Measurements from ENCODE around the gene KIAA1549. TPM values are rescaled to one million over a fixed set of nuclear protein-coding genes. Genes with fewer than 3 reads are reported as not detected.

KIAA1549 gene
- total RNA-seq, 2 experiments from 2014 or later = not detected

DNA sequence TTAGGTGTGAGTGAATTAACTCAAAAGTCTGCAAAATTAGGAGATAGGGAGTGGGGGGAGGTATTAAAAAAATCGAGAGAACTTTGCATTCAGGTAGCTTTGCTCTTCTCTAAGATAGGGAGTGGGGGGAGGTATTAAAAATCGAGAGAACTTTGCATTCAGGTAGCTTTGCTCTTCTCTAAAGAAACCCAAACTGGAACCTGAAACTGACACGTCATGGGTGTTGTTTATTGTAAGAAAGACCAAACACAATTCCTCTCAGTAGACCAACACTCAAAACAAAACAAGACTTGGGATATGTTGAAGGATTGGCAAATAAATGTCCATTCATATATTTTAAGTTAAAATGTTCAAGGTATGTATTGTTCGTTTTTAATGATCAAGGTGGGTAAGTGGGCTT lies 87.9 kb downstream of the KIAA1549 start:
- TF ChIP-seq, protein P1, sequence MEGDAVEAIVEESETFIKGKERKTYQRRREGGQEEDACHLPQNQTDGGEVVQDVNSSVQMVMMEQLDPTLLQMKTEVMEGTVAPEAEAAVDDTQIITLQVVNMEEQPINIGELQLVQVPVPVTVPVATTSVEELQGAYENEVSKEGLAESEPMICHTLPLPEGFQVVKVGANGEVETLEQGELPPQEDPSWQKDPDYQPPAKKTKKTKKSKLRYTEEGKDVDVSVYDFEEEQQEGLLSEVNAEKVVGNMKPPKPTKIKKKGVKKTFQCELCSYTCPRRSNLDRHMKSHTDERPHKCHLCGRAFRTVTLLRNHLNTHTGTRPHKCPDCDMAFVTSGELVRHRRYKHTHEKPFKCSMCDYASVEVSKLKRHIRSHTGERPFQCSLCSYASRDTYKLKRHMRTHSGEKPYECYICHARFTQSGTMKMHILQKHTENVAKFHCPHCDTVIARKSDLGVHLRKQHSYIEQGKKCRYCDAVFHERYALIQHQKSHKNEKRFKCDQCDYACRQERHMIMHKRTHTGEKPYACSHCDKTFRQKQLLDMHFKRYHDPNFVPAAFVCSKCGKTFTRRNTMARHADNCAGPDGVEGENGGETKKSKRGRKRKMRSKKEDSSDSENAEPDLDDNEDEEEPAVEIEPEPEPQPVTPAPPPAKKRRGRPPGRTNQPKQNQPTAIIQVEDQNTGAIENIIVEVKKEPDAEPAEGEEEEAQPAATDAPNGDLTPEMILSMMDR (IDR thresholded peaks at IDR 0.05) = no peak
- Mint-ChIP-seq H3K27me3 (peaks cover 16% of the 10 kb centered on the region), H3K36me3 (ENCODE audit: low read depth) (no peaks in the 10 kb centered on the region), H3K4me3 (no peak overlapping the region), H3K27ac (no peak overlapping the region), H3K4me1 (ENCODE audit: low read depth) (peaks cover 5% of the 10 kb centered on the region), H3K9me3 (no peaks in the 10 kb centered on the region)
- Histone ChIP-seq H3K9me3 (ENCODE audit: control insufficient read depth in 1 of 2, insufficient read depth in 1 of 2, low read length in 2 of 2) (no peaks in the 10 kb centered on the region), H3K36me3 (ENCODE audit: insufficient read depth, low read length) (no peaks in the 10 kb centered on the region), H3K27ac (ENCODE audit: low read depth in 1 of 2, low read length in 2 of 2) (no peak overlapping the region), H3K4me1 (ENCODE audit: insufficient read depth, low read length) (peaks cover 2% of the 10 kb centered on the region), H3K4me3 (ENCODE audit: low read length) (no peak overlapping the region), H3K27me3 (ENCODE audit: control insufficient read depth in 1 of 2, insufficient read depth in 2 of 2, low read length in 2 of 2) (no peaks in the 10 kb centered on the region)
- intact Hi-C loops (cut with DNase I, micrococcal nuclease) = loop anchor here in 1 of 2 experiments (10.0 kb wide), 1 partner anchor 442 kb away; no protein-coding TSS in a partner anchor
- ChIA-PET POLR2A (no interaction called here), CTCF (no interaction called here)
- no peak for DNase-seq
- no peak for ATAC-seq (ENCODE audit: poor library complexity)

DNA sequence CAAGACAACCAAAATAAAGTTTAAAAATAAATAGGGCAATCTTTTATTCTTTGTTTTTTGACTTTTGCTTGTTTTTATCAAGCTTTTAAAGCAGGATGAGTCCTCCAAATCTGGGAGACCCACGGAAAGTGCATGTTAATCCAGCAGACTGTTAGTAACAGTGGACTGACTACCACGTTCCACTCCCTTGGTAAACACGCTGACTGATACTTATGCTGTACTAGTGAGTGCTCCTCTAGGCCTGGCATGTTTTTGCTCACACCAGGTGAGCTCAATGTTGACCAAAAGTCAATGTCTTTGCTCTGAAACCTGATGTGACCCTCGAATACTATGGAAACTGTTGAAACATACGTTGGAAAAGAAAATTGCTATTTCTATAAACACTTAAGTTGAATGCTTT lies 88.4 kb downstream of the KIAA1549 start:
- peaks cover 5% of the 10 kb centered on the region for H3K4me1 Mint-ChIP-seq (ENCODE audit: low read depth)
- no peaks in the 10 kb centered on the region for H3K36me3 Mint-ChIP-seq (ENCODE audit: low read depth)
- no peak overlapping the region for H3K4me3 ChIP-seq (ENCODE audit: low read length)
- DNase-seq = no peak
- ChIA-PET CTCF (interaction anchor here (0.7 kb wide), 1 partner anchor 10 kb away, joined by 3 read pairs; no protein-coding TSS in a partner anchor), POLR2A (no interaction called here)
- no peaks in the 10 kb centered on the region for H3K9me3 Mint-ChIP-seq
- H3K36me3 ChIP-seq (ENCODE audit: insufficient read depth, low read length) = no peaks in the 10 kb centered on the region
- H3K27ac Mint-ChIP-seq = no peak overlapping the region
- TF ChIP-seq, protein P1 (IDR thresholded peaks at IDR 0.05) = no peak
- H3K27me3 ChIP-seq (ENCODE audit: control insufficient read depth in 1 of 2, insufficient read depth in 2 of 2, low read length in 2 of 2) = no peaks in the 10 kb centered on the region
- H3K4me1 ChIP-seq (ENCODE audit: insufficient read depth, low read length) = no peaks in the 10 kb centered on the region
- H3K9me3 ChIP-seq (ENCODE audit: control insufficient read depth in 1 of 2, insufficient read depth in 1 of 2, low read length in 2 of 2) = no peaks in the 10 kb centered on the region
- ATAC-seq (ENCODE audit: poor library complexity) = no peak
- no peak overlapping the region for H3K4me3 Mint-ChIP-seq
- H3K27ac ChIP-seq (ENCODE audit: low read depth in 1 of 2, low read length in 2 of 2) = no peak overlapping the region
- intact Hi-C loops (cut with DNase I, micrococcal nuclease) = loop anchor here in 1 of 2 experiments (10.0 kb wide), 1 partner anchor 442 kb away; no protein-coding TSS in a partner anchor
- H3K27me3 Mint-ChIP-seq = peaks cover 16% of the 10 kb centered on the region

DNA sequence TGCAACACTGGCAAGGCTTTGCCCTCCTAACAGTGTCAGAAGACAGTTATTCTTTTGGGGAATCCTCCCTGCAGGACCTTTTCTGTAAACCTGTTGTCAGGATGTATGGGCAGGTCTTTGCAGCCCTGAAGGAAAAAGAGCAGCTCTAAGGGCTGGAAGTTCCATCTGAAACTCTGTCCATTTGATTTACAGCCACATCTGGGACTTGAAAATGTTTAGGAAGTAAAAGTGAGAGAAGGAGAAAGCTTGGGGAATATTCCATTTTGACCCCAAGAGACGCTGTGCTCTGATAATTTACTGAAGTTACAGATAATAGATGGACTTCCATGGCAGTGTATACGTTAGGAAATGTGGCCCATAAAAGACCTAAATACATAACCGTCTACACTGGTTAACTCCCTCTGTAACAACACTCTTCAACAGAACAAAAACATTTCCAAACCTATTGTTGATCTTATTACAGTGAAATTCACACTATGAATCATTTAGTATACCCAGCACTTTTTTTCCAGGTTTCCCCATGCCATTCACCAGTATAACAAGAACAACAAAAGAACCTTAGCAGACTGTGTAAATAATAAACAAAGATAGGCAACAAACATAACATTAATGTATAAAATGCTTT lies 89.1 kb downstream of the KIAA1549 start:
- POLR2A ChIA-PET = interaction anchor here (0.6 kb wide), 1 partner anchor 1242 kb away, joined by 3 read pairs; no protein-coding TSS in a partner anchor
- Mint-ChIP-seq H3K9me3 (no peaks in the 10 kb centered on the region), H3K4me1 (ENCODE audit: low read depth) (peaks cover 6% of the 10 kb centered on the region), H3K27me3 (peaks cover 16% of the 10 kb centered on the region), H3K4me3 (no peak overlapping the region), H3K36me3 (ENCODE audit: low read depth) (no peaks in the 10 kb centered on the region), H3K27ac (no peak overlapping the region)
- no peaks in the 10 kb centered on the region for H3K9me3 ChIP-seq (ENCODE audit: control insufficient read depth in 1 of 2, insufficient read depth in 1 of 2, low read length in 2 of 2)
- DNase-seq (no peak), ATAC-seq (ENCODE audit: poor library complexity) (no peak)
- H3K4me1 ChIP-seq (ENCODE audit: insufficient read depth, low read length) = no peaks in the 10 kb centered on the region
- H3K27ac ChIP-seq (ENCODE audit: low read depth in 1 of 2, low read length in 2 of 2) = no peak overlapping the region
- CTCF ChIA-PET = interaction anchor here (0.7 kb wide), 1 partner anchor 10 kb away, joined by 3 read pairs; no protein-coding TSS in a partner anchor
- intact Hi-C loops (cut with DNase I, micrococcal nuclease) = loop anchor here in 1 of 2 experiments (10.0 kb wide), 1 partner anchor 443 kb away; no protein-coding TSS in a partner anchor
- TF ChIP-seq, protein P1 (IDR thresholded peaks at IDR 0.05) = no peak
- H3K27me3 ChIP-seq (ENCODE audit: control insufficient read depth in 1 of 2, insufficient read depth in 2 of 2, low read length in 2 of 2) = no peaks in the 10 kb centered on the region
- H3K36me3 ChIP-seq (ENCODE audit: insufficient read depth, low read length) = no peaks in the 10 kb centered on the region
- no peak overlapping the region for H3K4me3 ChIP-seq (ENCODE audit: low read length)

All from CD4-positive, alpha-beta T cell (primary cell).